ENCODE measurements around the gene KEL. TPM values are rescaled to one million over a fixed set of nuclear protein-coding genes. Genes with fewer than 3 reads are reported as not detected.

The KEL gene, protein sequence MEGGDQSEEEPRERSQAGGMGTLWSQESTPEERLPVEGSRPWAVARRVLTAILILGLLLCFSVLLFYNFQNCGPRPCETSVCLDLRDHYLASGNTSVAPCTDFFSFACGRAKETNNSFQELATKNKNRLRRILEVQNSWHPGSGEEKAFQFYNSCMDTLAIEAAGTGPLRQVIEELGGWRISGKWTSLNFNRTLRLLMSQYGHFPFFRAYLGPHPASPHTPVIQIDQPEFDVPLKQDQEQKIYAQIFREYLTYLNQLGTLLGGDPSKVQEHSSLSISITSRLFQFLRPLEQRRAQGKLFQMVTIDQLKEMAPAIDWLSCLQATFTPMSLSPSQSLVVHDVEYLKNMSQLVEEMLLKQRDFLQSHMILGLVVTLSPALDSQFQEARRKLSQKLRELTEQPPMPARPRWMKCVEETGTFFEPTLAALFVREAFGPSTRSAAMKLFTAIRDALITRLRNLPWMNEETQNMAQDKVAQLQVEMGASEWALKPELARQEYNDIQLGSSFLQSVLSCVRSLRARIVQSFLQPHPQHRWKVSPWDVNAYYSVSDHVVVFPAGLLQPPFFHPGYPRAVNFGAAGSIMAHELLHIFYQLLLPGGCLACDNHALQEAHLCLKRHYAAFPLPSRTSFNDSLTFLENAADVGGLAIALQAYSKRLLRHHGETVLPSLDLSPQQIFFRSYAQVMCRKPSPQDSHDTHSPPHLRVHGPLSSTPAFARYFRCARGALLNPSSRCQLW
- total RNA-seq = not detected

DNA sequence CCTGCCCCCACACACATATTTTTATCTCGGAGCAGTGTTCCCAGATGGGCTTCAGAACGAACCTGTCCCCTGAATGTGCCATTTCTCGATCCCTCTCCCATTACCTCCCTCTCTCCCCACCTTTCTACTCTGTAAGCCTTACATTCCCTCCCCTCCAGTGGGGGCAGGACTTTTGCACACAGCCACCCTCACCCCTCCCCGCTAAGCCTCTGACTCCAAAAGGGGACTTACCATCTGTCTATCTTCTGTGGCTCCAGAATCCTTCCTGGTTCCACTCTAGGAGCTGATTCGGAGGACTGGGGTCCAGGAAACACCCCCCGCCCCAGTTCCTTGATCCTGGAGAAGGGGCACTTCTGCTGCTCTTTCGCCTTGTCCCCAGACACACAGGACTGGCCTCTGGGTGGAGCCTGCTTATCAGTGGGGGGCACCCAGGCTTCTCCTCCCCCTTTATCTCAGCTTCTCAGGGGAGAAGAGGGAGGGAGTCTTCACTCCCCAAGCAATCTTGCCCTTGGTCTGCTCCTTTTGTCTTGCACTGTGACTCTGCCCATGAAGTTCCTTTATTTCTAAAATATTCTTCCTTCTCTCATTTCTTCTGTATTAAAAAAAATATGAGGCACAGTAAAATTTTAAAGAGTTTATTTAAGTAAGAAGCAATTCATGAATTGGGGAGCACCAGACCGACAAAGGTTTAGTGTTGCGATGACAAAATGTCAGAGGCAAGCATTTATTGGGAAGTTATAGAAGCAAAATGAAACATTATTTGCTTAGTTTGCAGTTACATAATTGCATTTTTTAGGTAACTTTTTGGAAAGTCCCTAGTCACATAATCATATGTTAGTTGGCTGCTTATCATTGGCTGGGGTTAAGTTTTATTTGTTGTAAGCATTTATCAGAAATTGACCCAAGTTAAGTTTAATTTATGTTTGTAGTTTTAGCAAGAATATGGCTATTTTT is at the start of gene KEL:
KEL (minus strand) TSS at position 391 of the 954 bp plus-strand sequence; CDS start at position 234, 157 bp downstream.
- Histone ChIP-seq H3K27ac (no peak within 1 kb of the TSS), H3K36me3 (no peaks in the 10 kb centered on the region), H3K4me1 (no peaks in the 10 kb centered on the region), H3K9me3 (no peaks in the 10 kb centered on the region), H3K27me3 (peaks cover 19% of the 10 kb centered on the region), H3K4me3 (no peak within 1 kb of the TSS)
- no peak for TF ChIP-seq EP300 (IDR thresholded peaks at IDR 0.05)
- TF ChIP-seq, protein P1, sequence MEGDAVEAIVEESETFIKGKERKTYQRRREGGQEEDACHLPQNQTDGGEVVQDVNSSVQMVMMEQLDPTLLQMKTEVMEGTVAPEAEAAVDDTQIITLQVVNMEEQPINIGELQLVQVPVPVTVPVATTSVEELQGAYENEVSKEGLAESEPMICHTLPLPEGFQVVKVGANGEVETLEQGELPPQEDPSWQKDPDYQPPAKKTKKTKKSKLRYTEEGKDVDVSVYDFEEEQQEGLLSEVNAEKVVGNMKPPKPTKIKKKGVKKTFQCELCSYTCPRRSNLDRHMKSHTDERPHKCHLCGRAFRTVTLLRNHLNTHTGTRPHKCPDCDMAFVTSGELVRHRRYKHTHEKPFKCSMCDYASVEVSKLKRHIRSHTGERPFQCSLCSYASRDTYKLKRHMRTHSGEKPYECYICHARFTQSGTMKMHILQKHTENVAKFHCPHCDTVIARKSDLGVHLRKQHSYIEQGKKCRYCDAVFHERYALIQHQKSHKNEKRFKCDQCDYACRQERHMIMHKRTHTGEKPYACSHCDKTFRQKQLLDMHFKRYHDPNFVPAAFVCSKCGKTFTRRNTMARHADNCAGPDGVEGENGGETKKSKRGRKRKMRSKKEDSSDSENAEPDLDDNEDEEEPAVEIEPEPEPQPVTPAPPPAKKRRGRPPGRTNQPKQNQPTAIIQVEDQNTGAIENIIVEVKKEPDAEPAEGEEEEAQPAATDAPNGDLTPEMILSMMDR (IDR thresholded peaks at IDR 0.05) = no peak
- no peak for ATAC-seq
- WGBS, 2 donors (ENCODE audit: low coverage in 1 of 2) = 52 to 59% methylated on average over 6 to 8 of the region's 9 CpGs

DNA sequence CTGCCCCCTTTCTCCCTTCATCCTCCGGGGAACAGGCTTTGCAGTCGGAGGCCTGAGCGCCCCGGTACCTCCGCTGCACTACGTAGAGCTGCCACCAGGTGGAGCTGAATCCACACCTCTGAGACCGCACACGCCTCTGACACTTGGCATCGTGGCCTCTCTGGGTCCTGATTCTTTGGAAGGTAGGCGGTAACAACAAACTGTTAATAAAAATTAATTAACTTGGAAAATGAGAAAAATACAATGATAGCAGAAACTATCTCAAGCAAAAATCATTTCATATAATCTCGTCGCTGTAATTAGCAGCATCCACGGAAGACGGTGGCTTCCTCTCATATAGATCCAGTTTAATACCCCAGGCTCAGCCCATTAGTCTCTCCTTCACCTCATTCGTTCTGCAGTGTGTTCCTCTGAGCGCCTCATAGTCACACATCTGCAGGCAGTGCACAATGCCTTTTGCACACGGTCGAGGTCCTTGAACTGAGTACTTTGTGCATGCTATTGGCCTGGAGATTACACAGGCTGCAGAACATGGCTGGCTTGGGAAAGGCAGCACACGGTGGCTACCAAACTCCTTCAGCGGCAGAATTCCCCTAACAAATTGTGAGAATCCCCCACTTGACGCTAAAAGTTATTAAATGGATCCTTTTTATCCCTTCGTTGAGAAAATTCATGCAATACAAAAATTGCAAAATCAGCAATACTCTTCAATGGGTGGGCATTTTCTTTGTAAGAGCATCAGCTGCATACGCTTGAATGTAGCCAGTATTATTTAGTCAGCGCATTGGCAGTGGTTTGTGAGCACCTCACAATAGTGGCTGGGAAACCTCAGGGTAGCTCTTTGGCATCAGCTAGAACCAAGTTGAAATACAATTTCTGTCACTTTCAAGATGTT is 46.1 kb upstream of the KEL start:
- H3K27me3 ChIP-seq = peaks cover 6% of the 10 kb centered on the region
- H3K9me3 ChIP-seq = no peaks in the 10 kb centered on the region
- peaks cover 0 to 1% (median 0%) of the 10 kb centered on the region in 3 donors for H3K4me1 ChIP-seq
- H3K4me3 ChIP-seq = no peak overlapping the region
- 53 to 64% methylated on average over 14 of the region's 24 CpGs for WGBS, 2 donors (ENCODE audit: low coverage in 1 of 2)
- ATAC-seq = peak; percentile 85
- TF ChIP-seq POLR2A (IDR thresholded peaks at IDR 0.05) (no peak), EP300 (IDR thresholded peaks at IDR 0.05) (no peak), POLR2AphosphoS5 (IDR thresholded peaks at IDR 0.05) (no peak)
- TF ChIP-seq, protein P1 (IDR thresholded peaks at IDR 0.05) = peak; percentile 90 to 97 (median 94)
- H3K36me3 ChIP-seq = no peaks in the 10 kb centered on the region
- no peak overlapping the region for H3K27ac ChIP-seq

DNA sequence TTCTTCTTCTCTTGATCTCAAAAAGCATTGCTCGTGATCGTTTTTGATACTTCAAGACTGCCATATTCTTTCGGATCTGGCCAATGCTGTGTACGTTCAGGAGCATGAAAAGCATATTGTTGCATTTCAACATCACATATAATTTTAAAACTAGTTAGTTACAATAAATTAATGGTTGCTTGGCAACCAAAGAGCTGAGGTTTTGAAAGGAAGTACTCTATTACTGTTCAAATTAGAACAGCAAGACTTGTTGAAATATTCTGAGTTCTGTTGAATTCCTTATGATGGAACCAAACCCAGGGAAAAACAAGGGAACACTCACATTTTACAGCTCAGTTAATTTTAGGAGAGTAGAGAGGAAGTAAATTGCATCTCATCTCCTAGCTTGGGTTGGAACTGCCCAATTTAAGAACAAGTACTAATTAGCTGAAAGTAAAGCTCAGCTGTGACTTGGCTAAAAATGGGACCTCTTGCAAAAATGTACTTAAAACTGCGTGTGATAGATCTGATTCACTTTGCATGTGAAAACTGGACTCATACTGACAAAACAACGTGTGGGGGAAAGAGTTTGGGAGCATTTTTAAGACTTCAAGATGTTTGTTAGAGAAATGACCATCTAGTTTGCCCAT is 43.6 kb upstream of the KEL start:
- Histone ChIP-seq H3K4me1 (no peaks in the 10 kb centered on the region), H3K27me3 (peaks cover 6% of the 10 kb centered on the region), H3K36me3 (no peaks in the 10 kb centered on the region), H3K9me3 (peaks cover 0 to 12% (median 0%) of the 10 kb centered on the region in 3 donors), H3K4me3 (no peak overlapping the region), H3K27ac (no peak overlapping the region)
- no peak for TF ChIP-seq POLR2A (IDR thresholded peaks at IDR 0.05)
- TF ChIP-seq, protein P1 (IDR thresholded peaks at IDR 0.05) = no peak
- TF ChIP-seq EP300 (IDR thresholded peaks at IDR 0.05) = no peak
- no peak for TF ChIP-seq POLR2AphosphoS5 (IDR thresholded peaks at IDR 0.05)
- 58 to 59% methylated on average over 5 to 6 of the region's 6 CpGs for WGBS, 2 donors (ENCODE audit: low coverage in 1 of 2)
- ATAC-seq = no peak
